HG02678 (cell line): ENCODE data around the gene GALNTL6.

Source experiments
- ATAC-seq: cut with Tn5 transposase; IDR thresholded peaks from one replicate; pipeline ENCODE4 v1.9.1; 2021; ENCODE audit warnings: mild to moderate bottlenecking, moderate library complexity; ENCODE audit not compliant: unreplicated experiment

The GALNTL6 gene

GRCh38 chr4:172651961-172652360, 838.8 kb downstream of the GALNTL6 start:
- ATAC-seq: no peak

GRCh38 chr4:172652369-172652768, 839.2 kb downstream of the GALNTL6 start:
- no peak for ATAC-seq

GRCh38 chr4:172653676-172654075, 840.5 kb downstream of the GALNTL6 start:
- no peak for ATAC-seq

GRCh38 chr4:172654457-172654856, 841.3 kb downstream of the GALNTL6 start:
- ATAC-seq: no peak

GRCh38 chr4:172656055-172656454, 842.9 kb downstream of the GALNTL6 start:
- ATAC-seq: no peak

- no peak for ATAC-seq
Measured at GRCh38 chr4:172657081-172657480, 843.9 kb downstream of the GALNTL6 start.

- ATAC-seq: no peak
Measured at GRCh38 chr4:172660251-172660650, 847.0 kb downstream of the GALNTL6 start.

- no peak for ATAC-seq
Measured at GRCh38 chr4:172662113-172662512, 848.9 kb downstream of the GALNTL6 start.

- no peak for ATAC-seq
Measured at GRCh38 chr4:172666711-172667368, 853.6 kb downstream of the GALNTL6 start.

GRCh38 chr4:172674811-172675210, 861.6 kb downstream of the GALNTL6 start:
- no peak for ATAC-seq

GRCh38 chr4:172675232-172675631, 862.0 kb downstream of the GALNTL6 start:
- ATAC-seq: no peak

GRCh38 chr4:172680691-172681090, 867.5 kb downstream of the GALNTL6 start:
- ATAC-seq: no peak

- no peak for ATAC-seq
Measured at GRCh38 chr4:172683021-172683420, 869.8 kb downstream of the GALNTL6 start.

GRCh38 chr4:172686021-172686420, 872.8 kb downstream of the GALNTL6 start:
- no peak for ATAC-seq

GRCh38 chr4:172688534-172688933, 875.3 kb downstream of the GALNTL6 start:
- ATAC-seq: no peak

GRCh38 chr4:172691552-172691951, 878.3 kb downstream of the GALNTL6 start:
- no peak for ATAC-seq

GRCh38 chr4:172692701-172693100, 879.5 kb downstream of the GALNTL6 start:
- ATAC-seq: no peak

- ATAC-seq: no peak
Measured at GRCh38 chr4:172698256-172698655, 885.1 kb downstream of the GALNTL6 start.

- ATAC-seq: no peak
Measured at GRCh38 chr4:172705565-172705964, 892.4 kb downstream of the GALNTL6 start.

- no peak for ATAC-seq
Measured at GRCh38 chr4:172706000-172706399, 892.8 kb downstream of the GALNTL6 start.

- ATAC-seq: no peak
Measured at GRCh38 chr4:172707622-172708021, 894.4 kb downstream of the GALNTL6 start.

GRCh38 chr4:172708184-172708583, 895.0 kb downstream of the GALNTL6 start:
- ATAC-seq: no peak

GRCh38 chr4:172709376-172709775, 896.2 kb downstream of the GALNTL6 start:
- no peak for ATAC-seq
